Colonic mucosa (tissue), 4 donors: ENCODE results near the gene SH3GLB1. TPM values are rescaled to one million over a fixed set of nuclear protein-coding genes. Genes with fewer than 3 reads are reported as not detected.

ENCODE experiments used
- DNase-seq: peaks from one replicate; pipeline ENCODE4 v3.0.0-alpha.2; 2020
- H3K27ac ChIP-seq: fragments of 200-600 bp; one replicate; pipeline ENCODE4 v1.8.0; 2021
- H3K27me3 ChIP-seq: fragments of 200-600 bp; one replicate; pipeline ENCODE4 v1.8.0; 2021
- H3K36me3 ChIP-seq: fragments of 200-600 bp; one replicate; pipeline ENCODE4 v1.8.0; 2021
- H3K4me1 ChIP-seq: fragments of 200-600 bp; one replicate; pipeline ENCODE4 v1.8.0; 2021; ENCODE audit warnings: mild to moderate bottlenecking
- H3K4me3 ChIP-seq: fragments of 200-600 bp; one replicate; pipeline ENCODE4 v1.8.0; 2021
- H3K9ac ChIP-seq, 2 donors: one replicate each; pipeline ENCODE4 v1.7.0; 2013; ENCODE audit warnings: control low read depth in 2 of 2, low read depth in 2 of 2, low read length in 2 of 2
- H3K9me3 ChIP-seq: fragments of 200-600 bp; one replicate; pipeline ENCODE4 v1.8.0; 2021
- intact Hi-C: fragments of 100-400 bp; cut with DNase I; formaldehyde crosslinking; loops from one replicate; pipeline ENCODE4 v1.14.1; 2022
- total RNA-seq, 2 donors: library from RNA; stranded (reverse); fragmentation: NEBNext Ultra II Directional in 1 of 2; extraction: Animal tissue kit (Norgen Biotek cat#: 25700) in 1 of 2; gene quantifications; one replicate each; pipeline ENCODE4 v1.2.1, GENCODE V29; 2021
- TF ChIP-seq, protein P1 (sequence below): fragments of 200-600 bp; IDR thresholded peaks from one replicate; pipeline ENCODE4 v1.8.0; 2022; ENCODE audit warnings: antibody characterized with exemption, mild to moderate bottlenecking
- donor health status: healthy.
- donor health status: DM: no; HTN: no; CAD: no.
- donor health status: DM: no; HTN: no; CAD: no.

Gene SH3GLB1
- total RNA-seq, 2 donors from 2014 or later = 76.7 to 134 TPM

DNA sequence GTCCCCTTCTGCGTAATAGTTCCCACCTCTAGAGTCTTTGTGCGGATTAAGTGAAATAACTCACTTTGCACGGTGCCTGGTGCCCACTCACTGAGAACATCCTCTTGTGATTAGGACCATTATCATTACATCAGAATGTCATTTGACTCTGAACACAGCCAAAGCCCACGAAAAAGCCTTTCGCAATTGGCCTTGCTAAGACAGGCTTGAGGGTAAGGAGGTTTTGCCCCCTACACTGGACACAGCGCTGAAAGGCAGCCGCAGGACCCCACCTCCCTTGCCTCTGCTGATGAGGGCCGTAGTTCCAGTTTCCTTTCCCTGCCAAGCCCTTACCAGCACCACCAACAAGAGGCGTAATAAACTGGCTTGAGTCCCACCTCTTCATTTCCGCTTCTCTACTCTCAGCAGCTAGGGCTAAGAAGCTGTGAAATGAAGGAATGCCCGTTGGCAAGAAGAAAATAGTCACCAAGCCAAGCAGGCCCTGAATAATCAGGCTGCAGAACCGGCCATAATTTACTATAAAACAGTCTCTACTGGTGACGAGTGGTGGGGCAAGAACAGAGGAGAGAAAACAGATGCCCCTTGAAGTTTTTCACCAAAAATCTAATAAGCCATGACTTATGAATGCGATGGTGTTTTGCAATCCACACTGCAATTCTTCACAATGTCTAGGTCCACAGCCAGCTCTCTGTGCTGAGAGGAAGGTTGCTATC, 53.1 kb downstream of the SH3GLB1 start:
- Histone ChIP-seq H3K4me3 (no peak overlapping the region), H3K9ac (no peak overlapping the region), H3K4me1 (no peaks in the 10 kb centered on the region), H3K27ac (no peak overlapping the region), H3K36me3 (no peaks in the 10 kb centered on the region), H3K27me3 (no peaks in the 10 kb centered on the region), H3K9me3 (no peaks in the 10 kb centered on the region)
- no peak for DNase-seq
- intact Hi-C loops = no loop called here
- TF ChIP-seq, protein P1, sequence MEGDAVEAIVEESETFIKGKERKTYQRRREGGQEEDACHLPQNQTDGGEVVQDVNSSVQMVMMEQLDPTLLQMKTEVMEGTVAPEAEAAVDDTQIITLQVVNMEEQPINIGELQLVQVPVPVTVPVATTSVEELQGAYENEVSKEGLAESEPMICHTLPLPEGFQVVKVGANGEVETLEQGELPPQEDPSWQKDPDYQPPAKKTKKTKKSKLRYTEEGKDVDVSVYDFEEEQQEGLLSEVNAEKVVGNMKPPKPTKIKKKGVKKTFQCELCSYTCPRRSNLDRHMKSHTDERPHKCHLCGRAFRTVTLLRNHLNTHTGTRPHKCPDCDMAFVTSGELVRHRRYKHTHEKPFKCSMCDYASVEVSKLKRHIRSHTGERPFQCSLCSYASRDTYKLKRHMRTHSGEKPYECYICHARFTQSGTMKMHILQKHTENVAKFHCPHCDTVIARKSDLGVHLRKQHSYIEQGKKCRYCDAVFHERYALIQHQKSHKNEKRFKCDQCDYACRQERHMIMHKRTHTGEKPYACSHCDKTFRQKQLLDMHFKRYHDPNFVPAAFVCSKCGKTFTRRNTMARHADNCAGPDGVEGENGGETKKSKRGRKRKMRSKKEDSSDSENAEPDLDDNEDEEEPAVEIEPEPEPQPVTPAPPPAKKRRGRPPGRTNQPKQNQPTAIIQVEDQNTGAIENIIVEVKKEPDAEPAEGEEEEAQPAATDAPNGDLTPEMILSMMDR = no peak

DNA sequence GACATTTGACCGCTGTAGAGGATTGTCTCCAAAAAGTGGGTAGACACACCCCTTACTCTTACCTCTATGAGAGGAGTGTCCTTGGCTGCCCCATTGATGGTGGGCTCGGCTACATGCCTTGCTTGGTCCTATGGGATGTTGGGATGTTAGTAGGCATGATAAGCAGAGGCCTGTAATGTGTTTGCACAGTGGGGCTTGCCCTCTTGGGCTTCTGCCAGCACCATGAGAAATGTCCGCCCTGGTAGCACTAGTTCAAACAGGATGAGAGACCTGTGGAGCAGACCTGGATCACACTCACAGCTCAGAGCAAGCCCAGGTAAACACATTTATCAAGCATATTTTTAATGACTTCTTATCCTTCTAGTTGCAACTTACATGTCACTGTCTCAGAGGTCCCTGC, 54.2 kb downstream of the SH3GLB1 start:
- Histone ChIP-seq H3K4me3 (no peak overlapping the region), H3K9ac (no peak overlapping the region), H3K27me3 (no peaks in the 10 kb centered on the region), H3K4me1 (no peaks in the 10 kb centered on the region), H3K36me3 (no peaks in the 10 kb centered on the region), H3K27ac (no peak overlapping the region), H3K9me3 (no peaks in the 10 kb centered on the region)
- peak; percentile 85 for DNase-seq
- intact Hi-C loops = no loop called here
- TF ChIP-seq, protein P1 = no peak

DNA sequence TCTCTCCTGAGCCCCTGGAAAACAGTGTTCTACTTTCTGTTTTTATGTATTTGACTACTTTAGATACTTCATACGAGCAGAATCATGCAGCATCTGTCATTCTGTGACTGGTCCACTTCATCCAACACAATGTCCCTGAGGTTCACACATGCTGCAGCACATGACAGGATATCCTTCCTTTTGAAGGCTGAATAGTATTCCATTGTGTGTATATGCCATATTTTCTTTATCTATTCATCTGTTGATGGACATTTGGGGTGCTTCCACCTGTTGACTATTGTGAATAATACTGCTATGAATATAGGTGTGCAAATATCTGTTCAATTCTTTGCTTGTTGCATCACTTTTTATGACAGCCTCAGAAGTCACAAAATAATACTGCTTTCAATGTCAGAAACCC, 55.8 kb downstream of the SH3GLB1 start:
- DNase-seq = no peak
- Histone ChIP-seq H3K9me3 (no peaks in the 10 kb centered on the region), H3K4me3 (no peak overlapping the region), H3K4me1 (no peaks in the 10 kb centered on the region), H3K27me3 (no peaks in the 10 kb centered on the region), H3K36me3 (no peaks in the 10 kb centered on the region), H3K9ac (no peak overlapping the region), H3K27ac (no peak overlapping the region)
- TF ChIP-seq, protein P1 = no peak
- intact Hi-C loops = no loop called here

DNA sequence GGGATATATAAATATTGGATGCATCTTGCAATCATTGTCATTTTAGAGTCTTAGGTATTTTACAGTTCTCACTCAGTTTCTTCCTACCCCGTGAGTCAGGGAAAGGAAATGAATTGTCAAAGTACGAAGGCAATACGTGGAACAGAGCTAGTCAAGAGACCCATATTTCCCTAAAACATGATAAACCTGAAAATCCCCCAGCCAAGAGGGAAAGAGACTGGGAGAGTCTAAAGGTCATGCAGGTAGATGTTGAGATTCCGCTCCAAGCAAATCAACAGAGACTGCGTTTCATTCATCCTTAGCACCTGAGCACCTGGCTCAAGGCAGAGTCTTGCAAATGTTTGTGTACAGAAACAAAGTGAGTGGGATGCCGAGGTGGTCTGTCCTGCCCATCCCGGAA, 58.0 kb downstream of the SH3GLB1 start:
- H3K9ac ChIP-seq = no peak overlapping the region
- no peaks in the 10 kb centered on the region for H3K9me3 ChIP-seq
- DNase-seq = no peak
- H3K36me3 ChIP-seq = no peaks in the 10 kb centered on the region
- TF ChIP-seq, protein P1 = no peak
- H3K4me3 ChIP-seq = no peak overlapping the region
- no peaks in the 10 kb centered on the region for H3K4me1 ChIP-seq
- no peak overlapping the region for H3K27ac ChIP-seq
- intact Hi-C loops = no loop called here
- H3K27me3 ChIP-seq = no peaks in the 10 kb centered on the region

DNA sequence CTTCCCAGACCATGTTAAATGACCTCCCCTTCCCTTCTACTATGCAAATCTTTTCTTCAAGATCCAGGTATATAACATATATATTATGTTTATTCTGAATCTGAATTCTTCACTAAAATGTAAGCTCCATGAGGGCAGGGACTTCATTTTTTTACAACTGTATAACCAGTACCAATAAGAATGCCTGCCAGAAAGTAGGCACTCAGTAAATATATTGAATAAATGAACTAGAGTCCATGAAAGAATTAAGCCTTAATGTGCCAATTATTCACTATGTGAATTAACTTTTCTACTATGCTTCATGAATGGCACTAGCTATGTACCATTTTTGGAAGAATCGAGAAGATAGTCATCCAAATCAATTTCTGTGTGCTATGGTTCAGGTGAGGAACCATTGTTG, 60.1 kb downstream of the SH3GLB1 start:
- intact Hi-C loops = no loop called here
- no peak overlapping the region for H3K9ac ChIP-seq
- H3K36me3 ChIP-seq = no peaks in the 10 kb centered on the region
- TF ChIP-seq, protein P1 = no peak
- H3K4me1 ChIP-seq = no peaks in the 10 kb centered on the region
- no peak overlapping the region for H3K4me3 ChIP-seq
- H3K9me3 ChIP-seq = no peaks in the 10 kb centered on the region
- H3K27ac ChIP-seq = no peak overlapping the region
- no peaks in the 10 kb centered on the region for H3K27me3 ChIP-seq
- no peak for DNase-seq
